Testis (tissue), 2 donors: ENCODE data around the gene CYP2A13.

ENCODE experiments used
- CTCF ChIP-seq, 3 experiments: fragments of 450-650 bp in 2 of 3; fragments of 200-600 bp in 1 of 3; sonication (generic) in 1 of 3; IDR thresholded peaks; one replicate each; pipeline ENCODE4 v1.5.1; 2016 to 2019; ENCODE audit warnings: antibody characterized with exemption in 3 of 3, mild to moderate bottlenecking in 2 of 3, moderate library complexity in 1 of 3
- POLR2A ChIP-seq: fragments of 450-650 bp; IDR thresholded peaks from one replicate; pipeline ENCODE4 v1.6.1; 2017; ENCODE audit warnings: antibody characterized with exemption, mild to moderate bottlenecking, moderate library complexity

GRCh38 chr19:41131186-41131585 lies 42.9 kb downstream of the CYP2A13 start:
- TF ChIP-seq CTCF (IDR thresholded peaks at IDR 0.05) (no peak), POLR2A (no peak)
